Endodermal cell (in vitro differentiated cells): Measurements from ENCODE around the gene RHBDF2. TPM values are rescaled to one million over a fixed set of nuclear protein-coding genes. Genes with fewer than 3 reads are reported as not detected.

Experiments used
- DNase-seq: peaks from one replicate; pipeline ENCODE4 v3.0.0-alpha.2; 2017
- H3K27ac ChIP-seq: 2 replicates; pipeline ENCODE4 v1.5.1; 2013; ENCODE audit warnings: mild to moderate bottlenecking, low read depth, low read length, moderate library complexity
- H3K27me3 ChIP-seq: 2 replicates; pipeline ENCODE4 v1.6.1; 2013; ENCODE audit warnings: mild to moderate bottlenecking, low read length, moderate library complexity; ENCODE audit not compliant: insufficient read depth, control insufficient read depth, poor library complexity, severe bottlenecking
- H3K36me3 ChIP-seq: 2 replicates; pipeline ENCODE4 v1.7.0; 2013; ENCODE audit warnings: mild to moderate bottlenecking, low read length, moderate library complexity; ENCODE audit not compliant: control insufficient read depth, insufficient read depth
- H3K4me1 ChIP-seq: one replicate; pipeline ENCODE4 v1.7.0; 2013; ENCODE audit warnings: low read length; ENCODE audit not compliant: control insufficient read depth, insufficient read depth
- H3K4me3 ChIP-seq: 2 replicates; pipeline ENCODE4 v1.5.1; 2013; ENCODE audit warnings: mild to moderate bottlenecking, low read length, moderate library complexity
- H3K9ac ChIP-seq: 2 replicates; pipeline ENCODE4 v1.6.1; 2013; ENCODE audit warnings: mild to moderate bottlenecking, low read length, moderate library complexity; ENCODE audit not compliant: poor library complexity, severe bottlenecking; ENCODE audit errors: extremely low read depth
- H3K9me3 ChIP-seq: 2 replicates; pipeline ENCODE4 v1.6.1; 2013; ENCODE audit warnings: mild to moderate bottlenecking, low read length, moderate library complexity; ENCODE audit not compliant: control insufficient read depth
- H3K27ac Mint-ChIP-seq: 2 replicates; pipeline ENCODE4 v1.8.0; 2020; ENCODE audit warnings: mixed read lengths
- H3K27me3 Mint-ChIP-seq: 2 replicates; pipeline ENCODE4 v1.8.0; 2021; ENCODE audit warnings: mild to moderate bottlenecking, mixed read lengths; ENCODE audit not compliant: insufficient read depth
- H3K36me3 Mint-ChIP-seq: 2 replicates; pipeline ENCODE4 v1.8.0; 2020; ENCODE audit warnings: low read depth, mixed read lengths
- H3K4me1 Mint-ChIP-seq: 2 replicates; pipeline ENCODE4 v1.8.0; 2020; ENCODE audit warnings: mixed read lengths
- H3K4me3 Mint-ChIP-seq: 2 replicates; pipeline ENCODE4 v1.8.0; 2020; ENCODE audit warnings: mild to moderate bottlenecking, moderate library complexity, mixed read lengths
- H3K9me3 Mint-ChIP-seq: 2 replicates; pipeline ENCODE4 v1.8.0; 2020; ENCODE audit warnings: mild to moderate bottlenecking, mixed read lengths
- CTCF ChIP-seq: fragments of 200-600 bp; sonication (generic); conservative IDR thresholded peaks from 2 replicates; pipeline ENCODE4 v1.5.0; 2021; ENCODE audit warnings: antibody characterized with exemption, mild to moderate bottlenecking
- WGBS, 2 experiments: methylation state at CpG; one replicate each; pipeline versions ENCODE4 v1.1.5 to v1.1.7; 2013; ENCODE audit warnings: missing lambda C conversion rate in 2 of 2, mixed read lengths in 1 of 2; ENCODE audit not compliant: insufficient coverage in 1 of 2, insufficient read length in 1 of 2; 5-methylcytosine and 5-hydroxymethylcytosine counted together
- total RNA-seq, 2 donors: library from RNA; stranded (reverse); fragmentation: NEBNext Ultra II Directional in 1 of 2; extraction: Animal tissue kit (Norgen Biotek cat#: 25700) in 1 of 2; gene quantifications; 2 replicates in 1 of 2; 3 replicates in 1 of 2; pipeline ENCODE4 v1.2.1, GENCODE V29; 2021

The RHBDF2 gene
- total RNA-seq, 2 donors from 2014 or later, result 28.5 to 31.1 TPM

GRCh38 chr17:76431509-76431908 is 69.7 kb downstream of the RHBDF2 start:
- H3K27ac ChIP-seq, result no peak overlapping the region
- H3K4me1 ChIP-seq, result no peaks in the 10 kb centered on the region
- H3K4me3 ChIP-seq, result no peak overlapping the region
- peak; percentile 83 for DNase-seq
- peaks cover 6% of the 10 kb centered on the region for H3K36me3 Mint-ChIP-seq
- H3K4me3 Mint-ChIP-seq, result no peak overlapping the region
- no peak for TF ChIP-seq CTCF
- H3K27me3 ChIP-seq, result no peaks in the 10 kb centered on the region
- no peaks in the 10 kb centered on the region for H3K9me3 Mint-ChIP-seq
- no peak overlapping the region for H3K9ac ChIP-seq
- H3K4me1 Mint-ChIP-seq, result peaks cover 30% of the 10 kb centered on the region
- peak overlapping the region; percentile 46 for H3K27ac Mint-ChIP-seq
- H3K36me3 ChIP-seq, result peaks cover 8% of the 10 kb centered on the region
- no peaks in the 10 kb centered on the region for H3K9me3 ChIP-seq
- no peaks in the 10 kb centered on the region for H3K27me3 Mint-ChIP-seq
- WGBS, 2 experiments, result 83 to 89% methylated on average over 2 of the region's 2 CpGs

- Histone ChIP-seq H3K4me3 (no peak overlapping the region), H3K4me1 (no peaks in the 10 kb centered on the region), H3K9ac (no peak overlapping the region), H3K9me3 (no peaks in the 10 kb centered on the region), H3K36me3 (no peaks in the 10 kb centered on the region), H3K27ac (no peak overlapping the region), H3K27me3 (no peaks in the 10 kb centered on the region)
- H3K27me3 Mint-ChIP-seq, result no peaks in the 10 kb centered on the region
- no peaks in the 10 kb centered on the region for H3K9me3 Mint-ChIP-seq
- peaks cover 27% of the 10 kb centered on the region for H3K4me1 Mint-ChIP-seq
- no peak overlapping the region for H3K27ac Mint-ChIP-seq
- WGBS, 2 experiments, result 91% methylated on average over 1 of the region's 1 CpG; no CpG with 5 or more reads in 1 of the 2 experiments
- DNase-seq, result no peak
- no peak for TF ChIP-seq CTCF
- no peak overlapping the region for H3K4me3 Mint-ChIP-seq
- H3K36me3 Mint-ChIP-seq, result peaks cover 6% of the 10 kb centered on the region
These were observed 72.7 kb downstream of the RHBDF2 start for GRCh38 chr17:76428511-76428910.

- H3K27ac ChIP-seq, result no peak overlapping the region
- H3K27me3 ChIP-seq, result no peaks in the 10 kb centered on the region
- no peak overlapping the region for H3K4me3 ChIP-seq
- no peak overlapping the region for H3K27ac Mint-ChIP-seq
- H3K36me3 ChIP-seq, result no peaks in the 10 kb centered on the region
- H3K4me3 Mint-ChIP-seq, result no peak overlapping the region
- H3K4me1 Mint-ChIP-seq, result peaks cover 27% of the 10 kb centered on the region
- H3K9me3 ChIP-seq, result no peaks in the 10 kb centered on the region
- H3K4me1 ChIP-seq, result no peaks in the 10 kb centered on the region
- no peaks in the 10 kb centered on the region for H3K27me3 Mint-ChIP-seq
- TF ChIP-seq CTCF, result no peak
- 91 to 94% methylated on average over 6 to 7 of the region's 8 CpGs for WGBS, 2 experiments
- no peak overlapping the region for H3K9ac ChIP-seq
- no peaks in the 10 kb centered on the region for H3K9me3 Mint-ChIP-seq
- H3K36me3 Mint-ChIP-seq, result peaks cover 10% of the 10 kb centered on the region
- no peak for DNase-seq
These were observed 73.6 kb downstream of the RHBDF2 start for GRCh38 chr17:76427501-76428231.
